NCI-H82 treated with DMSO at 0.1 percent for 48 hours (cell line): Measurements from ENCODE around the gene RANGRF.

Experiments
- DNase-seq: peaks from one replicate; lab custom pipeline; 2025; ENCODE audit not compliant: unreplicated experiment; lab: John Stamatoyannopoulos, UW

Gene RANGRF

DNA sequence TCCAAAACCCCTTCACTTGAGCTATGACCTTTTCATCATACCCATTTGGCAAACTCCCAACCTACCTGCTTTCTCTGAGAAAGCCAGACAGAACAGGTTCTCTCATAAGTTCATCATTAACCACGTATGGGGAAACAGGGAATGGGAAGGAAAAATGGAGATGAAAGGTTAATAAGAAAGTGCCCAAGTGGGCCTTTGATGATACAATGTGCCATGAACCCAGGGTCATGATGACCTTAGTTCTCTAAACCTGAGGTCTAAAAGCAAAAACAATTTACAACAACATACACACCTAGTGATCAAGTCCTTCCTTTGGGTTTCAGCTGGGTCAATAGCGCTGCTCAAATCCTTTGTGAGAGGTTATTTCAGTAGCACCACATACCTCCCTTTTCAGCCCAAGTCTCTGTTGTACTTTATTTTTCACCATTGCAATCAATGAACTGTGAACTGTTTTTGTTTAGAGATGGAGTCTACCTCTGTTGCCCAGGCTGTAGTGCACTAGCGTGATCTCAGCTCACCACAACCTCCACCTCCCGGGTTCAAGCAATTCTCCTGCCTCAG, 14.5 kb upstream of the RANGRF start:
- DNase-seq: no peak

DNA sequence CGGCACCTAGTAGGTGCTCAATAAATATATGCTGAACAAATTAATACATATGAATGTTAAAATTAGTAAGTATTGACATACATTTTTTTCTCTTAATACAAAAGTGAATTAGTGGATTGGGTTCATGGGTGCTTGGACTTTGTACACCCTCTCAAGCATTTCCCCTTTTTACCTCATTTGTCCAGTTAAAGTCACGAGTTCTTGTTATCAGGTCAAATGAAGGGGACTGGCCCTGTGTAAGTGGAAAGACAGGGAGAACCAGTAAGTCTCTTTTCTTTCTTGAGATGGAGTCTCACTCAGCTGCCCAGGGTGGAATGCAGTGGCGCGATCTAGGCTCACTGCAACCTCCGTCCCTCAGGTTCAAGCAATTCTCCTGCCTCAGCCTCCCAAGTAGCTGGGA, 13.7 kb upstream of the RANGRF start:
- no peak for DNase-seq

DNA sequence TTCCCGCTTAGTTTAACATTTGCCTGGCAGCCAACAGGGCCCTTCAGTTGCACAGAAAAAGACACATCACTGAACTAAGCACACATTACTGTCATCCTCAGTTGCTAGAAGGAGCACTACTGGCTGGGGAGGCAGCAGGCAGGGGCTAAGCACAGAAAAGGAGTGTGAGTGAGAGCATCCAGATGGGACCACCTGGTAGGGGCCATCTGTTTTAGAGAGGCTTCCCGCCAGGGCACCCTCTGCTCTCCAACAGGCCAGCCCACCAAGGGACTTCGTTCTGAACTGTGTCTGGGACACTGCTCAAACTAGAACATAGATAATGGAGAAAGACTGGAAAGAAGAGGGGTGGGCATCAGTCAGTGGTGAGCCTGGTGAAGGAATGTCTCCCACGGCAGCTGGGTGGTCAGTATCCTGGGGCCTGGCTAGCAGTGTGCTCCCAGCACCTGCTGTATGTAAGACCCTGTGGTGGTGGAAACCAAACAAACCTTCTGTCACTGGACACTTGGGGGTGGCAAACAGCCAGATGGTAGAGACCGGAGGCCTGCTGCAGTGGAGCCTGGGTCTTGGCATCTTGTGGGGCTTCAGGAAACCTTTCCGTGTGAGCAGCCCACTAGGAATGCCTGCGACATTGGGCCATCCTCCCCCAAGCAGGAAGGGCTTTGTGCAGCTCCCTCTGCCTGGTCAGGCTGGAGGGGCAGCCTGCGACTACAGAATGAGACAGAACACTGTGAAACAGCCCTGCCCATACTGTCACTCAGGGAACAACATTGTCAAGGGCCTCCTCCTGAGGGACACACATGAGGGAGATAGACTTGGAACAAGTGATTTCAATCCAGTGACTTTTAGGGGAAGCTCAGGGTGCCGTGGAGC, 12.8 kb upstream of the RANGRF start:
- DNase-seq: peak; percentile 17

DNA sequence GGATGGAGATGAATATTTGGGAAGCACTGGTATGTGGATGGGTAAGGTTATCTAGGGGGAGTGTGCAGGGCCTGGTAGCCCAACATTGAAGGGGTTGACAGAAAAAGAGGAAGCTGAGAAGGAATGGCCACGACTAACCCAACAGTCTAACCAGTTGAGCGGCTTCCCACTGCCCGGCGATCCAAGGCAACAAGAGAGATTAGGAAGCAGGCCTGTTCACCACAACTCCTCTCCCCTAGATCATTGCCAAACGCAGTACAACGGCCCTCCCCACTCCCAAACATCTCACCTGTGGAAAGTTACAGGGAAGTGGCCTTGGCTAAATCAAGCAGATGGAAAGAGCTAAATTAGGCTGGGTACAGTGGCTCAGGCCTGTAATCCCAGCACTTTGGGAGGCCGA, 11.2 kb upstream of the RANGRF start:
- no peak for DNase-seq

DNA sequence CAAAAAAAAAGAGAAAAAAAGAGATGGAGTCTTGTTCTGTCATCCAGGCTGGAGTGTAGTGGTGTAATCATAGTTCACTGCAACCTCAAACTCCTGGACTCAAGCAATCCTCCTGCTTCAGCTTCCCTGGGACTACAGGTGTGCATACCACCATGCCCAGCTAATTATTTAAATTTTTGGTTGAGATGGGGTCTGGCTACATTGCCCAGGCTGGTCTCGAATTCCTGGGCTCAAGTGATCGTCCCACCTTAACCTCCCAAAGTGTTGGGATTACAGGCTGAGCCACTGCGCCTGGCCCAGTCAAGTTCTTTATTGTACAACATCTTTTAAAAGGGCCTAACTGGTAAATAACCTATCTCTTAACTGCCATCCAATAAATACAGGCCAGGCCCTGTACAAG, 6.1 kb upstream of the RANGRF start:
- no peak for DNase-seq

DNA sequence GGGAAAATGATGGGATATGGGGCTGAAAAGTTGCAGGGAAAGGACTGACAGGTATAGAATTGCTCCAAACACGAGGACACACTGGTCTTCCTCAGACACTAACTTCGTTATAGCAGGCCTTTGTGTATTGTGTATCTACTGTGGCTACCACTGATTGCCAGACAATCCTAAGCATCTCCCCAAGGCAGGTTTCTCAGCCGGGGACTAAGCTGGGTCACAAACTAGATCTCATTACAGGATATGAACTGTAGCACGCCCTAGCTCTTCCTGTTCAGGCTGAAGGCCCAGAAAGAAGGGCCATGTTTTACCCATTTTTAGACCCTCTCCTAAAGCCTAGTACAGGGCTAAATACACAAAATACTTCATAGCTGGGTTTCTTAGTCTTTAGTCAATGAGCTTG, 5.1 kb upstream of the RANGRF start:
- peak; percentile 58 for DNase-seq

DNA sequence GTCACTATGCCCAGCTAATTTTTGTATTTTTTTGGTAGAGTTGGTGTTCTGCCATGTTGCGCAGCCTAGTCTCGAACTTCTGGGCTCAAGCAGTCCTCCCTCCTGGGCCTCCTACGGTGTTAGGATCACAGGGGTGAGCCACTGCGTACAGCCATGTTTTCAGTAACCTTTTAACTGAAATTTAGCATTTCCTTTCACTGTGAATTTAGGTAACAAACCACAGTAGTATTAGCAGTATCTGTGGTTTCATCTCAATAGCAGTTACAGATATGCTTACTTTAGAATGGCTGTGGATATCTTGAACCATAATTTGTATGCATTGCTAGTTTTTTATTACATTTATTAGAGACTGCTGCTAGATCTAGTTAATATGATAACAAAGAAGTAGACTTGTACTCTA, 4.3 kb upstream of the RANGRF start:
- no peak for DNase-seq

DNA sequence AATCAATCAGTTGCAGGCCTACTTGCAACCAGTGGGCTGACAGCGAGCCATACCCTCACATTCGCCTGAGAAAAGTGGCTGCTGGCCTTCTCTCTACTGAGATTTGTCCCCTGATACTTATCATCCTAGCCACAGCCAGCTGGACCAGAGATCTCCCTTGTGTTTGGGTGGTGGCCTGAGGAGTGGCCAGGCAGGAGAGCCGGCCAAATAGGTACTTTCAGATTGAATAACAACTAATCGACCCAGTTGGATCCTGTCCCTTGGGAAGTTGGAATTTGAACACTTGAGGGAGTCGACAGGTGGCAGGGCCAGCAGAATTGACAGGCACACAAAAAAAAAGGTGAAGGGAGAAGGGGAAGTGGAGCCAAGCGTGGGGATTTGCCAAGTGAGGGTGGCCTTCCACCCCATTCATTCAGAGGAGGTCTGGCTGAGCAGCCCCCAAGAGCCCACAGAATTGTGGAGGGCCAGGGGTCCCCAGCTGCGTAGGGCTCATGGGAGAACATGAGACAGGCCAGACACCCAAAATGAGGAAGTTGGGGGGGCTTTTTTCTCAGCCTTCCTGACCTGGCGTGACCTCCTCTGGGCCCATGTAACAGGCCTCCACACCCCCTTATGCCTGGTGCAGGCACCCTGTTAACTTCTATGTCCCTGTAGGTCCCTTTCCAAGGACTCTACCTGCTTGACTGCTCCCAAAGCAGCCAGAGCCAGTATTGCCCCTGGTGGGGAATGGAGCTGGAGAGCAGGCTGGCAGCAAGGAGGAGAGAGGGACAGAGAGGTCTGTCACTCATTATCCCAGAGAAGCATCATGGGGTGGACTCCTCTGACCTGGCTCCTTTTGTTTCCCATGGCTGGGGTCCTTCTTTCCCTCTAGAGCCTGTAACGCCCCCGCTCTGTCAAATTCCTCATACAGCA, 2.9 kb upstream of the RANGRF start:
- no peak for DNase-seq

DNA sequence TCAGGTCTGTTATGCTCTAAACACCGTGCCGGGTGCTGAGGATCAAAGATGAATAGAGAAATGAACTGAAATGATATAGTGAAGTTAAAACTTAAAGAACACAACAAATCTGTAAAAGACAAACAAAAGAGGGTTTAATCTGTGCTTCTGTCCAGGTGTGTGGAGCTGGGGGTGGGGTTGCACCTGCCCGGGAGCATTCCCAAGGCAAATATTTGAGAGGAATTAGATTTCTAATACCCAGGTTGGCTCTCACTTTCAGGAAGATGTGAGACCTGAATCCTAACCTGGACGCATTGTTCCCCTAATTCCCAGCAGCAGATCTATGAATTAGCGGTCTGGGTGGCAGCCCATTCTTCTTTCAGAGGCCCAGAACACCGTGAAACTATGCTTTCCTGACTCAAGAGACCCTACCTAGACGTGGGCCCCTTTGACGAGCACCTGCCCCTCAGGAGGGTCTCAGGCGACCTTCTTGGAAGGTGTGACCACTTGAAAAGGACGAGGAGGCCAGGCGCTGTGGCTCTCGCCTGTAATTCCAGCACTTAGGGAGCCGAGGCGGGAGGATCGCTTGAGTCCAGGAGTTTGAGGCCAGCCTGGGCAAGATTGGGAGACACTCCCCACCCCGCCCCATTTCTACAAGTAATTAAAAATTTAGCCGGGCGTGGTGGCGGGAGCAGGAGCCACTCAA, 677 bp upstream of the RANGRF start:
- DNase-seq: no peak

DNA sequence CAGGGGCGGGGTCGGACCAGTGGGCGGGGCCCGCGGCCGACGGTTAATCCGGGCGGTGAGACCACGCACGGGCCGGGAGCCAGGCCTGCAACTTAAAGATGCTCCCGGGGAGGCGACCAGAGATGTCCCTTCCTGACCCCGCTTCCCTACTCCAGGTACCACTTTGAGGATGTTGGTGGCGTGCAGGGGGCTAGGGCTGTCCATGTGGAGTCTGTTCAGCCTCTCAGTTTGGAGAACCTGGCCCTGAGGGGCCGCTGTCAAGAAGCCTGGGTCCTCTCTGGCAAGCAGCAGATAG, 580 bp downstream of the RANGRF start:
- peak; percentile 25 for DNase-seq

DNA sequence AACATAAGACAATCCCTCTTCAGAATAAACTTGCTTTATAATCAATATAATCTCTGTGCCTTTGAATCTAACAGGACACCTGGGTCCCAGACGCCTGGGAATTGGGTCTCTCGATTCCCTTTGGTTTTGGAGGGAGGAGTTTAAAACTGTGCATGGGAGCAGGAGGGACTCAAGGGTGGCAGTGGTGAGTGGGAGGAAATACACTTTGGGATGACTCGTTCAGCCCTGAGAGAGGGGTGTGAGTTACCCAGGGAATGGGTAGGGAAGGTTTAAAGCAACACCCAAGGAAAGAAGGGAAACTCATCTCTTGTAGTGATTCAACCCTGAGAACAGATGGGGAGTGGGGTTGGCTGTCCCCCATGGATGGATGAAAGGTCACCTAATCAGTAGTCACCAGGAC, 1.6 kb downstream of the RANGRF start:
- no peak for DNase-seq

DNA sequence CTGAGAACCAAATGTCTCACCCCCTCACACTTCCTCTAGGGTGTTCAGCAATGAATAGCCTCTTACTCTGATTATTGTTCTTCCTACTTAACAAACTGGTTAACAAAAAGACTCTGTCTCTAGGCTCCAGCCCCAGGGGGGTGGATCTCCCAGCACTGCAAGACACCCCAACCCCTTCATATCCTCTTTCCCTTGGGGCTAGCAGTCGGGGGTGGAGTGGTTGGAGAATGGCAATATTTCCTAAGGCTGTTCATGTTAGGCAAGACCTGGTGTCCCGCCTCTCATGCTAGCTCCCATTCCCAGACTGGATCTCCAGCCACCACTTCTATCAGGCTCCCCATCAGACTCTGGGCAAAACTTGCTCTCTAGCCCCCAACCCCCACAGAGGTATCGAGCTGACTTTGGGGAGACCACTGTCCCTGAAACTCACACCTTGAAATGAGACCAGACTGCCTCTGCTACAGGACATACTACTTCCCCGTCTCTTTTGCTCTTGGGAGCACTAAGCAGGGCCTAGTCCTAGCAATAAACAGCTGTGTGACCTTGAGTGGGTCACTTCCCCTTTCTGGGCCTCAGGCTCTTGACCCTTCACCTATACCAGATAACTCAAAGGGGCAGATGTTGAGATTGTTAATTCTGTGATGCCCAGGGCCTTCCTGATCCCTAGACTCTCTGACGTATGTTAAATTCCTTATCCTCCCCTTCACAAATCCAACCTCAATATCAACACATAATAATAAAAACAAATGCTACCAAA, 4.3 kb downstream of the RANGRF start:
- no peak for DNase-seq

DNA sequence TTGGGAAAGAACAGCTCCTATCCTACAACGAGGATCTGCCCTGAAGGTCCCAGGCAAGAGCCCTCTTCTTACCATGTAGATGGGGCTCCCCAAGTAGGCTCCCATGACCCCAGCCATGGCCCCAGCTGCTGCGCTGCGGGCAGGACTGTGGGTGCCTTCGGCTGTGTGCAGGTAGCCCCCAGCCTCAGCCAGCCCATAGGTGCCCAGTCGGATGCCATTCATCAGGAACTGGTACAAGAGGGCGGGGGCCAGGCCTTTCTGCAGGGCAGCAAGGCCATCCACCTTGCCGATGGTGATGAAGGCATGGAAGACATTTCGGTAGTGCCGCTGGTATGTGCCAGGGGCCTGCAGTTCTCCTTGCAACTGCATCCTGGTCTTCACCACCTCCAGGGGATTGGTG, 5.9 kb downstream of the RANGRF start:
- DNase-seq: no peak

DNA sequence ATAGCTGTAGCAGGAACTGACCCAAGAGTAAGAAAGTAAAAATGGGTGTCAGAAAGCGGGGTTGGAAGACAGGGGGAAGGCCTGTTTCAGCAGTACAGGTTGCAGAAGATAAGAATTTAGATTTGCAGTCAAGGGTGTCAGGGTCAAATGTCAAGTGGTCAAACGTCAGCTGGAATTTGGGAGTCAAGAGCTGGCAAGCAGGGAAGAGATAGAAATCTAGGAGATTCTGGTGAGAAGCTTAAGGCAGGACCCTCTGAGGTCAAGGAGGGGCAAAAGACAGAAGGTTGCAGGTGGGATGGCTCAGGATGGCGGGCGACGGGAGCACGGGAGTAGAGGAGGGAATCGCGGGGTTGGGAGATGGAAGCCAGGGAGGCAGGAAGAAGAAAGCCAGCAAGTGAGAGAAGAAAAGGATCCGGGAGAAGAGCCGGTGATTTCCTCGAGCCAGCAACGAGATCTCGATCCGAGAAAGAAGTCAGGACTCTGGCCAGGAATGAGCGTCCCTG, 6.4 kb downstream of the RANGRF start:
- DNase-seq: no peak

DNA sequence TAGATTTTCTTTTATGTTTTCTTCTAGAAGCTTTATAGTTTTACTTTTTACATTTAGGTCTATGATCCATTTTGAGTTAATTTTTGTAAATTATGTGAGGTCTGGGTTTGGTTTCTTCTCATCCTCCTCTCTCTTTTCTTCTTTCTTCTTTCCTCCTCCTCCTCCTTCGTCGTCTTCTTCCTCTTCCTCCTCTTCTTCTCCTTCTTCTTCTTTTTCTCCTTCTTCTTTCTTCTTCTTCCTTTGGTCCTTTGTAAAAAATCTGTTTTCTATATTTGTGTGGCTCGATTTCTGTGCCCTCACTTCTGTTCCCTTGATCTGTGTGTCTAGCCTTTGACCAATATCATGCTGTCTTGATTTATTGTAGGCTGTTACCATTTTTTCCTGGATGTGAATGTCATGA, 11.8 kb downstream of the RANGRF start:
- DNase-seq: no peak

DNA sequence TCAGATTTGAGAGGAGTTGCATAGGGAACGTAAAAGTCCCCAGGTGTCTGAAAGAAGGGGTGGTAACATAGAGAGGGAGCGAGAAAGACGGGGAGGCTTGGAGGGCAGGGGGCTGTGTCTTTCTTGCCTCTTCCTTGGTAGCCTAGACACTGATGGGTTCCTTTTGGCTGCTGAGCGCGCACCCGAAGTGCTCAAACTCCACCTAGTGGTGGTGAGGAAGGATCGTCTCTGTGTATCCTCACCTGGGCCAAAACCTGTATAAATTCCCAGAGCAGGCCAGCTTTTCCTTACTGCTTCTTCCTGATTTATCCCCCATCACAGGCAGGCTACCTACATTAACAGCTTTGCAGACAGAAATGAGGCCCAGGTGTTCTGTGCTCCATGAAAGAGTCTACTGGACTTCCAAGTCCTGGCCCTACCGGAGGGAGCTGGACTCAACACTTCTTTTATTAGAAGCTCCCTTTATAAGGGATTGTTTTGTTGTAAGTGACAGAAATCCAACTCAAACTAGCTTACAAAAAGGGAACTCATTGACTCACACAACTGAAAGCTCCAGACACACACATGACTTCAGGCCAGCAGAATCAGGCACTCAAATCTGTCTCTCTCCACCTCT, 12.3 kb downstream of the RANGRF start:
- DNase-seq: peak; percentile 84

DNA sequence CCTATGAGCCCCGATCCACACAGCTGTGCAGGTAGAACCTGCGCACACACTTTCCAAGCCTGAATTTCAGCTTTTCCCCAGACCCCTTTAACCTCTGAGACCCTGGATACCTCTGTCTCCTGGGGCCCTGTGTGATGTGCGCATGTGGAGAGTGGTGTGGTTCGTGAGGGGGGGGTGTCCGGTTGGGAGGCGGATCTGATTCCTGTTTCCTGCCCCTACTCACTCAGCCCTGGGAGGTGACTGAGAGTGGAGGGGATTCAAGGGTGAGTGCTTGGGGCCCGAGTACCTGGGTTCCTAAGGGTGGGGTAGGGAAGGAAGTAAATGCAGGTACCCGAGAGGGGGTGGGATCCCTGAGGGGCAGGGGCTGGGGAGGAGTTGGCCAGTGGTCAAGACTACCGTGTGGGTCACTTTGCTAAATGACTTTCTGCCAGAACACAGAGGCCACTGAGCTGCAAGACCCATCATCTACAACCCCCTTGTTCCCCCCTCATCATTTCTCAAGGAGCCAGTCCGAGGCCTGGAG, 22.2 kb downstream of the RANGRF start:
- no peak for DNase-seq

DNA sequence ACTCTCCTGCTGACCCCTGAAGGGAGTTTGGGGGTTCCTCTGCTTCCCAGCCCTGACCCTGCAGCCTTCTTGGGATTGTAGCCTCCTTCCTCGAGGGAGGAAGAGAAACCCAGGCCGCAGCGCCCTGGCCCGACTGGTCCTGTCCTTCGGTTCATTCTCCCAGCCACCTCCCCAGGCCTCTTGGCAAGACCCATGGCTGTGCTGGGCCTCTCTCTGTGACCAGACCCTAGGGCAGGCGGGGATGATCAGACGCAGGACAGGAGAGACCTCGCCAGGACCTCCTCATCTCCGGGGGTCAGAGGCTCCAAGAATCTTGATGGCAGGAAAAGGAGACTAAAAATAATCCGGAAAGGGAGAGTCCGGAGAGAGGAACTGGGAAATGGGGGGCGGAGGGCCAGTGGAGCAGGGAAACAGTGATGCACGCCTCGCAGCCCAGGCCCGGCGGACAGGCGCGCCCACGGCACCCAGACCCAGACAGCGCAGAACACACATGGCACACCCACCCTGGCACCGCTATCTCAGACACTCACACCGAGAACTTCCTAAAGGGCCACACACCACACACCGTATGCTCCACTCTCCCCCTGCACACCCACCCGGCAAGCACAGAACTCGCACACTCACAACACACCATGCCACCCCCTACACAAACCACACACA, 22.8 kb downstream of the RANGRF start:
- DNase-seq: no peak

DNA sequence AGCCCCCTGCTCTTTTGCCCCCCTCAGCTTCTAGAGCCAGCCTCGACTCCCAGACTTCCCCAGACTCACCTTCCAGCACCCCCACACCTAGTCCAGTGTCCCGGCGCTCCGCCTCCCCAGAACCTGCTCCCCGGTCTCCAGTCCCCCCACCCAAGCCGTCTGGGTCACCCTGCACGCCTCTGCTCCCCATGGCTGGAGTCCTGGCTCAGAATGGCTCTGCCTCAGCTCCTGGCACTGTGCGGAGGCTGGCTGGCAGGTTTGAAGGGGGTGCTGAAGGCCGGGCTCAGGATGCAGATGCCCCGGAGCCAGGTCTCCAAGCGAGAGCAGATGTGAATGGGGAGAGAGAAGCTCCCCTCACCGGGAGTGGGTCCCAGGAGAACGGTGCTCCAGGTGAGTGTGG, 23.8 kb downstream of the RANGRF start:
- DNase-seq: no peak
